GM12878 (cell line): ENCODE measurements around the gene PAF1. TPM values are rescaled to one million over a fixed set of nuclear protein-coding genes. Genes with fewer than 3 reads are reported as not detected.
A peak's percentile ranks its signal among the peaks of the same experiment; 100 is the strongest.

Source experiments
- ATF2 ChIP-seq: IDR thresholded peaks from 2 replicates; pipeline ENCODE4 v1.6.1; 2012; ENCODE audit warnings: low read length, inconsistent platforms
- BCL11A ChIP-seq: IDR thresholded peaks from 2 replicates; pipeline ENCODE4 v1.6.1; 2011; ENCODE audit warnings: low read depth, low read length
- CEBPB ChIP-seq, 2 experiments: fragments of 150-350 bp in 1 of 2; IDR thresholded peaks; 2 replicates each; pipeline ENCODE4 v1.6.1; 2012 to 2014; ENCODE audit warnings: low read depth in 2 of 2, low read length in 2 of 2, borderline replicate concordance in 1 of 2, inconsistent platforms in 1 of 2
- GABPA ChIP-seq: IDR thresholded peaks from 2 replicates; pipeline ENCODE4 v1.6.1; 2014; ENCODE audit warnings: antibody characterized with exemption, low read depth, mild to moderate bottlenecking, inconsistent platforms
- HDAC6 ChIP-seq: fragments of 200-600 bp; sonication (generic); IDR thresholded peaks from one replicate; pipeline ENCODE4 v1.8.0; 2017; ENCODE audit warnings: antibody characterized with exemption; ENCODE audit not compliant: unreplicated experiment
- KAT2A ChIP-seq: conservative IDR thresholded peaks from 2 replicates; pipeline ENCODE4 v1.6.1; 2011; ENCODE audit warnings: low read depth, low read length; ENCODE audit not compliant: control insufficient read depth
- KLF5 ChIP-seq: fragments of 450-650 bp; IDR thresholded peaks from 2 replicates; pipeline ENCODE4 v1.6.1; 2014; ENCODE audit warnings: mild to moderate bottlenecking; ENCODE audit not compliant: partially characterized antibody
- MXI1 ChIP-seq: fragments of 150-350 bp; IDR thresholded peaks from 2 replicates; pipeline ENCODE4 v1.6.1; 2011; ENCODE audit warnings: low read depth, mild to moderate bottlenecking, inconsistent platforms, low read length, improper control_type of control experiment
- NFYA ChIP-seq: IDR thresholded peaks from 2 replicates; pipeline ENCODE4 v1.6.1; 2011; ENCODE audit warnings: low read depth, mild to moderate bottlenecking, low read length, improper control_type of control experiment, borderline replicate concordance
- NRF1 ChIP-seq: conservative IDR thresholded peaks from 2 replicates; pipeline ENCODE4 v1.6.1; 2011; ENCODE audit warnings: mild to moderate bottlenecking, low read depth, low read length, improper control_type of control experiment
- PBX3 ChIP-seq: IDR thresholded peaks from 2 replicates; pipeline ENCODE4 v1.6.1; 2011; ENCODE audit warnings: mild to moderate bottlenecking, low read depth, low read length, moderate library complexity; ENCODE audit not compliant: insufficient replicate concordance
- POLR2AphosphoS5 ChIP-seq: IDR thresholded peaks from 2 replicates; pipeline ENCODE4 v1.6.1; 2011; ENCODE audit warnings: mild to moderate bottlenecking, low read length, inconsistent platforms
- RFX5 ChIP-seq: IDR thresholded peaks from 2 replicates; pipeline ENCODE4 v1.6.1; 2011; ENCODE audit warnings: low read depth, low read length, improper control_type of control experiment
- SIX5 ChIP-seq: IDR thresholded peaks from 2 replicates; pipeline ENCODE4 v1.6.1; 2011; ENCODE audit warnings: mild to moderate bottlenecking, low read depth, low read length, moderate library complexity; ENCODE audit not compliant: severe bottlenecking
- SUPT20H ChIP-seq: IDR thresholded peaks from 2 replicates; pipeline ENCODE4 v1.6.1; 2011; ENCODE audit warnings: low read depth, mild to moderate bottlenecking, low read length, moderate library complexity, borderline replicate concordance; ENCODE audit not compliant: control insufficient read depth
- polyA plus RNA-seq, 11 experiments: library from polyadenylated mRNA; depleted of rRNA in 4 of 11; unstranded in 6 of 11; stranded (reverse) in 5 of 11; fragments of >200 nt; fragmentation: Nextera tagmentation in 4 of 11; fragmentation: Illumina TruSeq in 1 of 11; extraction: Ambion mirVana in 4 of 11; extraction: Trizol in 1 of 11; gene quantifications; 1 replicate in 1 of 11; 2 replicates in 10 of 11; pipeline versions ENCODE4 v1.2.1 to v1.2.3, GENCODE V29; 2011 to 2016; ENCODE audit warnings: inconsistent platforms in 2 of 11, missing spikeins in 2 of 11, low read depth in 1 of 11
- total RNA-seq, 4 experiments: library from RNA; depleted of rRNA in 3 of 4; stranded (reverse); fragments of >200 nt in 3 of 4; fragmentation: Illumina TruSeq in 1 of 4; extraction: Trizol in 1 of 4; gene quantifications; 2 replicates each; pipeline versions ENCODE4 v1.2.1 to v1.2.3, GENCODE V29; 2013 to 2021
- TF ChIP-seq, protein P1 (sequence below): fragments of 150-350 bp; IDR thresholded peaks from 2 replicates; pipeline ENCODE4 v1.6.1; 2016; ENCODE audit warnings: low read depth, low read length
- TF ChIP-seq, protein P2 (sequence below): IDR thresholded peaks from 2 replicates; pipeline ENCODE4 v1.6.1; 2012; ENCODE audit warnings: improper control_type of control experiment, low read depth, low read length; ENCODE audit not compliant: insufficient replicate concordance

Gene PAF1
- total and polyA plus RNA-seq, 10 of the 15 experiments (the other 5 are each of a cell fraction or from before 2014, with no cell fraction given): 1.7 to 45.8 (median 39.6) TPM

- TF ChIP-seq, protein P1, sequence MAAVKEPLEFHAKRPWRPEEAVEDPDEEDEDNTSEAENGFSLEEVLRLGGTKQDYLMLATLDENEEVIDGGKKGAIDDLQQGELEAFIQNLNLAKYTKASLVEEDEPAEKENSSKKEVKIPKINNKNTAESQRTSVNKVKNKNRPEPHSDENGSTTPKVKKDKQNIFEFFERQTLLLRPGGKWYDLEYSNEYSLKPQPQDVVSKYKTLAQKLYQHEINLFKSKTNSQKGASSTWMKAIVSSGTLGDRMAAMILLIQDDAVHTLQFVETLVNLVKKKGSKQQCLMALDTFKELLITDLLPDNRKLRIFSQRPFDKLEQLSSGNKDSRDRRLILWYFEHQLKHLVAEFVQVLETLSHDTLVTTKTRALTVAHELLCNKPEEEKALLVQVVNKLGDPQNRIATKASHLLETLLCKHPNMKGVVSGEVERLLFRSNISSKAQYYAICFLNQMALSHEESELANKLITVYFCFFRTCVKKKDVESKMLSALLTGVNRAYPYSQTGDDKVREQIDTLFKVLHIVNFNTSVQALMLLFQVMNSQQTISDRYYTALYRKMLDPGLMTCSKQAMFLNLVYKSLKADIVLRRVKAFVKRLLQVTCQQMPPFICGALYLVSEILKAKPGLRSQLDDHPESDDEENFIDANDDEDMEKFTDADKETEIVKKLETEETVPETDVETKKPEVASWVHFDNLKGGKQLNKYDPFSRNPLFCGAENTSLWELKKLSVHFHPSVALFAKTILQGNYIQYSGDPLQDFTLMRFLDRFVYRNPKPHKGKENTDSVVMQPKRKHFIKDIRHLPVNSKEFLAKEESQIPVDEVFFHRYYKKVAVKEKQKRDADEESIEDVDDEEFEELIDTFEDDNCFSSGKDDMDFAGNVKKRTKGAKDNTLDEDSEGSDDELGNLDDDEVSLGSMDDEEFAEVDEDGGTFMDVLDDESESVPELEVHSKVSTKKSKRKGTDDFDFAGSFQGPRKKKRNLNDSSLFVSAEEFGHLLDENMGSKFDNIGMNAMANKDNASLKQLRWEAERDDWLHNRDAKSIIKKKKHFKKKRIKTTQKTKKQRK: no peak
- TF ChIP-seq NRF1: no peak
- TF ChIP-seq GABPA: peak; percentile 61; the same call in 1 of the 2 replicates
- TF ChIP-seq PBX3: no peak
- 0 out of 2 replicates have a peak, but pooled peaks have one; percentile 27 for TF ChIP-seq POLR2AphosphoS5
- TF ChIP-seq KLF5: no peak
- no peak for TF ChIP-seq SIX5
- no peak for TF ChIP-seq BCL11A
- TF ChIP-seq HDAC6: no peak
- TF ChIP-seq ATF2: peak; percentile 43; the same call in 1 of the 2 replicates
- no peak for TF ChIP-seq NFYA
- no peak for TF ChIP-seq CEBPB (IDR thresholded peaks at IDR 0.05; ENCODE audit: borderline replicate concordance in 1 of 2, low read depth in 2 of 2, low read length in 2 of 2)
- TF ChIP-seq SUPT20H: no peak
- TF ChIP-seq RFX5: no peak
- TF ChIP-seq KAT2A: no peak
- TF ChIP-seq MXI1: no peak
- TF ChIP-seq, protein P2, sequence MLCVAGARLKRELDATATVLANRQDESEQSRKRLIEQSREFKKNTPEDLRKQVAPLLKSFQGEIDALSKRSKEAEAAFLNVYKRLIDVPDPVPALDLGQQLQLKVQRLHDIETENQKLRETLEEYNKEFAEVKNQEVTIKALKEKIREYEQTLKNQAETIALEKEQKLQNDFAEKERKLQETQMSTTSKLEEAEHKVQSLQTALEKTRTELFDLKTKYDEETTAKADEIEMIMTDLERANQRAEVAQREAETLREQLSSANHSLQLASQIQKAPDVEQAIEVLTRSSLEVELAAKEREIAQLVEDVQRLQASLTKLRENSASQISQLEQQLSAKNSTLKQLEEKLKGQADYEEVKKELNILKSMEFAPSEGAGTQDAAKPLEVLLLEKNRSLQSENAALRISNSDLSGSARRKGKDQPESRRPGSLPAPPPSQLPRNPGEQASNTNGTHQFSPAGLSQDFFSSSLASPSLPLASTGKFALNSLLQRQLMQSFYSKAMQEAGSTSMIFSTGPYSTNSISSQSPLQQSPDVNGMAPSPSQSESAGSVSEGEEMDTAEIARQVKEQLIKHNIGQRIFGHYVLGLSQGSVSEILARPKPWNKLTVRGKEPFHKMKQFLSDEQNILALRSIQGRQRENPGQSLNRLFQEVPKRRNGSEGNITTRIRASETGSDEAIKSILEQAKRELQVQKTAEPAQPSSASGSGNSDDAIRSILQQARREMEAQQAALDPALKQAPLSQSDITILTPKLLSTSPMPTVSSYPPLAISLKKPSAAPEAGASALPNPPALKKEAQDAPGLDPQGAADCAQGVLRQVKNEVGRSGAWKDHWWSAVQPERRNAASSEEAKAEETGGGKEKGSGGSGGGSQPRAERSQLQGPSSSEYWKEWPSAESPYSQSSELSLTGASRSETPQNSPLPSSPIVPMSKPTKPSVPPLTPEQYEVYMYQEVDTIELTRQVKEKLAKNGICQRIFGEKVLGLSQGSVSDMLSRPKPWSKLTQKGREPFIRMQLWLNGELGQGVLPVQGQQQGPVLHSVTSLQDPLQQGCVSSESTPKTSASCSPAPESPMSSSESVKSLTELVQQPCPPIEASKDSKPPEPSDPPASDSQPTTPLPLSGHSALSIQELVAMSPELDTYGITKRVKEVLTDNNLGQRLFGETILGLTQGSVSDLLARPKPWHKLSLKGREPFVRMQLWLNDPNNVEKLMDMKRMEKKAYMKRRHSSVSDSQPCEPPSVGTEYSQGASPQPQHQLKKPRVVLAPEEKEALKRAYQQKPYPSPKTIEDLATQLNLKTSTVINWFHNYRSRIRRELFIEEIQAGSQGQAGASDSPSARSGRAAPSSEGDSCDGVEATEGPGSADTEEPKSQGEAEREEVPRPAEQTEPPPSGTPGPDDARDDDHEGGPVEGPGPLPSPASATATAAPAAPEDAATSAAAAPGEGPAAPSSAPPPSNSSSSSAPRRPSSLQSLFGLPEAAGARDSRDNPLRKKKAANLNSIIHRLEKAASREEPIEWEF: no peak
Observed at GRCh38 chr19:39430675-39431593, 40.0 kb upstream of the PAF1 start (continued).
